ENCODE measurements around the gene NUP205. TPM values are rescaled to one million over a fixed set of nuclear protein-coding genes. Genes with fewer than 3 reads are reported as not detected.

Gene NUP205
- total RNA-seq, 1 donor from 2014 or later: 33.3 TPM

- DNase-seq (ENCODE audit: low spot score): no peak
These were observed 139.7 kb downstream of the NUP205 start for GRCh38 chr7:135697276-135698049.

Other genes with a start within 250 kb of the NUP205 start
- 25.0 TPM for gene CNOT4, start 47.8 kb upstream of the NUP205 start, total RNA-seq
- 21.1 TPM for gene STMP1, start 104.6 kb downstream of the NUP205 start, total RNA-seq
- not detected for gene SLC13A4, start 170.3 kb downstream of the NUP205 start, total RNA-seq
- gene FAM180A, start 190.9 kb downstream of the NUP205 start, total RNA-seq: 4.8 TPM